GM12878 (cell line): ENCODE measurements around the gene PGM5.

Source experiments
- POLR2AphosphoS5 ChIP-seq: IDR thresholded peaks from 2 replicates; pipeline ENCODE4 v1.6.1; 2011; ENCODE audit warnings: mild to moderate bottlenecking, low read length, inconsistent platforms
- TF ChIP-seq, protein P1 (sequence below): IDR thresholded peaks from 2 replicates; pipeline ENCODE4 v1.6.1; 2012; ENCODE audit warnings: mild to moderate bottlenecking, low read depth, low read length

DNA sequence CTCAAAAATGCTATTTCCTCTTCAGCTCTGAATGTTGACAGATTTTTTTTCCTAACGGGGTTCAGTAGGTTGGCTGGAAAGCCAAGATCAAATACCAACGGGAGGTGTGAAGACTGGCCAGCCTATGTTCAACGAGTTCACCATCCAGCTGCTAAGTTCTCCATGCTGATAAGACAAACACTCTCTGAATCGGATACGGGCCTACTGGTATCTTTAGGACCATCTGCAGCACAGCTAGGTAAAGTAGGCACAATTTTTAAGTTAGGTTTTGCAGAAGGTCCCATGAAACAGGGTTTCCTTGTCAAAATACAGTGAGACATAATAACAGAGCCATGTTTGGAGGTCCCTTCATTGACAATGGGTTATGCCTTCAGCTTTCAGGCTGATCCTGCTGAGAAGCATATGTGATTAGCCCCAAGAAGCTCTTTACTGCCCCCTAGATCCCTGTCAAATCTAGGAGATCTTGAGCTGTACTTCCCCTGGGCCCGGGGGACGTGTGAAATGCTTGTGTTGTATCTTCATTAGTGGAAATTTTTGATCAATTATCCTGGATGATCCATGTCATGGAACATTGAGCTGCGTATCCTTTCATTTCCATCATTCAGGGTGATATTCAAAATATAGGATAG lies 60.6 kb downstream of the PGM5 start:
- no peak for TF ChIP-seq POLR2AphosphoS5
- TF ChIP-seq, protein P1, sequence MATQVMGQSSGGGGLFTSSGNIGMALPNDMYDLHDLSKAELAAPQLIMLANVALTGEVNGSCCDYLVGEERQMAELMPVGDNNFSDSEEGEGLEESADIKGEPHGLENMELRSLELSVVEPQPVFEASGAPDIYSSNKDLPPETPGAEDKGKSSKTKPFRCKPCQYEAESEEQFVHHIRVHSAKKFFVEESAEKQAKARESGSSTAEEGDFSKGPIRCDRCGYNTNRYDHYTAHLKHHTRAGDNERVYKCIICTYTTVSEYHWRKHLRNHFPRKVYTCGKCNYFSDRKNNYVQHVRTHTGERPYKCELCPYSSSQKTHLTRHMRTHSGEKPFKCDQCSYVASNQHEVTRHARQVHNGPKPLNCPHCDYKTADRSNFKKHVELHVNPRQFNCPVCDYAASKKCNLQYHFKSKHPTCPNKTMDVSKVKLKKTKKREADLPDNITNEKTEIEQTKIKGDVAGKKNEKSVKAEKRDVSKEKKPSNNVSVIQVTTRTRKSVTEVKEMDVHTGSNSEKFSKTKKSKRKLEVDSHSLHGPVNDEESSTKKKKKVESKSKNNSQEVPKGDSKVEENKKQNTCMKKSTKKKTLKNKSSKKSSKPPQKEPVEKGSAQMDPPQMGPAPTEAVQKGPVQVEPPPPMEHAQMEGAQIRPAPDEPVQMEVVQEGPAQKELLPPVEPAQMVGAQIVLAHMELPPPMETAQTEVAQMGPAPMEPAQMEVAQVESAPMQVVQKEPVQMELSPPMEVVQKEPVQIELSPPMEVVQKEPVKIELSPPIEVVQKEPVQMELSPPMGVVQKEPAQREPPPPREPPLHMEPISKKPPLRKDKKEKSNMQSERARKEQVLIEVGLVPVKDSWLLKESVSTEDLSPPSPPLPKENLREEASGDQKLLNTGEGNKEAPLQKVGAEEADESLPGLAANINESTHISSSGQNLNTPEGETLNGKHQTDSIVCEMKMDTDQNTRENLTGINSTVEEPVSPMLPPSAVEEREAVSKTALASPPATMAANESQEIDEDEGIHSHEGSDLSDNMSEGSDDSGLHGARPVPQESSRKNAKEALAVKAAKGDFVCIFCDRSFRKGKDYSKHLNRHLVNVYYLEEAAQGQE, result no peak
